H1 (cell line): ENCODE measurements around the gene SMARCC2. TPM values are rescaled to one million over a fixed set of nuclear protein-coding genes. Genes with fewer than 3 reads are reported as not detected.
A peak's percentile ranks its signal among the peaks of the same experiment; 100 is the strongest.

Source experiments
- CTCF ChIA-PET: fragments of 300-600 bp; sonication (Branson Sonifier 250); formaldehyde crosslinking; loops from one replicate; lab custom pipeline; 2021; ENCODE audit not compliant: partially characterized antibody; lab: Charles Lee
- POLR2A ChIA-PET: fragments of 300-600 bp; sonication (Branson Sonifier 250); formaldehyde crosslinking; loops from one replicate; lab custom pipeline; 2021; ENCODE audit warnings: inconsistent platforms; ENCODE audit not compliant: partially characterized antibody; lab: Charles Lee
- DNase-seq, 2 experiments: peaks; one replicate each; pipeline versions ENCODE4 v3.0.0 to v3.0.0-alpha.2; 2010 to 2022; ENCODE audit warnings: low spot score in 2 of 2, low read depth in 1 of 2, mixed read lengths in 1 of 2
- FAIRE-seq: peaks from 2 replicates; lab custom pipeline; 2011; peaks lifted over from hg19 to GRCh38; lab: Jason Lieb, UNC
- H2AFZ ChIP-seq: 2 replicates; pipeline ENCODE4 v1.8.1; 2012; ENCODE audit warnings: low read length, inconsistent platforms
- H2AK5ac ChIP-seq: 2 replicates; pipeline ENCODE4 v1.6.1; 2013; ENCODE audit warnings: low read depth, low read length
- H2BK120ac ChIP-seq: replicated peaks from 2 replicates; pipeline ENCODE3; 2013; ENCODE audit warnings: low read depth, low read length, inconsistent platforms
- H2BK12ac ChIP-seq: 2 replicates; pipeline ENCODE4 v1.6.1; 2013; ENCODE audit warnings: low read depth, low read length
- H2BK15ac ChIP-seq: 2 replicates; pipeline ENCODE4 v1.6.1; 2013; ENCODE audit warnings: low read length
- H2BK20ac ChIP-seq: 2 replicates; pipeline ENCODE4 v1.6.1; 2013; ENCODE audit warnings: low read length
- H2BK5ac ChIP-seq: 2 replicates; pipeline ENCODE4 v1.6.1; 2013; ENCODE audit warnings: low read depth, low read length
- H3K14ac ChIP-seq: 2 replicates; pipeline ENCODE4 v1.6.1; 2013; ENCODE audit warnings: inconsistent platforms; ENCODE audit not compliant: insufficient read length
- H3K18ac ChIP-seq: 2 replicates; pipeline ENCODE4 v1.6.1; 2013; ENCODE audit warnings: low read length; ENCODE audit errors: extremely low read depth
- H3K23ac ChIP-seq: 2 replicates; pipeline ENCODE4 v1.6.1; 2013; ENCODE audit warnings: inconsistent platforms; ENCODE audit not compliant: insufficient read length
- H3K23me2 ChIP-seq: 2 replicates; pipeline ENCODE4 v1.6.1; 2013; ENCODE audit warnings: low read depth, low read length
- H3K27ac ChIP-seq: 2 replicates; pipeline ENCODE4 v1.6.1; 2011; ENCODE audit warnings: low read depth, low read length, inconsistent platforms
- H3K27me3 ChIP-seq, 4 experiments: replicated peaks in 1 of 4; 1 replicate in 1 of 4; 2 replicates in 3 of 4; pipeline versions ENCODE4 v1.6.1 to v1.8.1; 2011 to 2013; ENCODE audit warnings: low read length in 3 of 4, mild to moderate bottlenecking in 3 of 4, inconsistent platforms in 2 of 4, mixed read lengths in 2 of 4, moderate library complexity in 1 of 4; ENCODE audit not compliant: control insufficient read depth in 3 of 4, insufficient read depth in 3 of 4; ENCODE audit errors: extremely low read depth in 1 of 4
- H3K36me3 ChIP-seq, 4 experiments: 2 replicates each; pipeline versions ENCODE4 v1.6.1 to v1.8.1; 2011 to 2013; ENCODE audit warnings: mild to moderate bottlenecking in 4 of 4, low read length in 3 of 4, moderate library complexity in 2 of 4, control low read depth in 1 of 4, inconsistent platforms in 1 of 4; ENCODE audit not compliant: insufficient read depth in 4 of 4, control insufficient read depth in 2 of 4
- H3K4ac ChIP-seq: replicated peaks from 2 replicates; pipeline ENCODE3; 2013; ENCODE audit warnings: low read length, low read depth, mixed read lengths, inconsistent platforms; ENCODE audit not compliant: insufficient read length
- H3K4me1 ChIP-seq, 4 experiments: replicated peaks in 1 of 4; 1 replicate in 1 of 4; 2 replicates in 3 of 4; pipeline versions ENCODE4 v1.6.1 to v1.8.1; 2011 to 2013; ENCODE audit warnings: low read length in 3 of 4, inconsistent platforms in 2 of 4, mixed read lengths in 1 of 4; ENCODE audit not compliant: insufficient read depth in 4 of 4, control insufficient read depth in 3 of 4
- H3K4me2 ChIP-seq, 2 experiments: 2 replicates each; pipeline versions ENCODE4 v1.6.1 to v1.8.1; 2011 to 2013; ENCODE audit warnings: low read depth in 2 of 2, low read length in 2 of 2, control low read depth in 1 of 2, inconsistent platforms in 1 of 2, mild to moderate bottlenecking in 1 of 2; ENCODE audit not compliant: insufficient read depth in 1 of 2
- H3K4me3 ChIP-seq, 4 experiments: fragments of 200-600, 300-600 bp in 1 of 4; sonication (generic), shearing (Covaris generic), sonication (Bioruptor Twin) in 1 of 4; 2 replicates each; pipeline versions ENCODE4 v1.5.1 to v1.8.1; 2011 to 2016; ENCODE audit warnings: low read length in 4 of 4, low read depth in 3 of 4, control low read depth in 2 of 4, inconsistent platforms in 2 of 4, mild to moderate bottlenecking in 2 of 4, mixed read lengths in 1 of 4, moderate library complexity in 1 of 4; ENCODE audit not compliant: insufficient read depth in 2 of 4; ENCODE audit errors: extremely low read depth in 1 of 4
- H3K56ac ChIP-seq: replicated peaks from 2 replicates; pipeline ENCODE3; 2013; ENCODE audit warnings: low read depth, mild to moderate bottlenecking, mixed read lengths, low read length, inconsistent platforms; ENCODE audit not compliant: insufficient read length
- H3K79me1 ChIP-seq: 2 replicates; pipeline ENCODE4 v1.6.1; 2013; ENCODE audit warnings: low read depth, low read length, control low read depth
- H3K79me2 ChIP-seq, 2 experiments: 2 replicates each; pipeline versions ENCODE4 v1.6.1 to v1.8.1; 2012 to 2013; ENCODE audit warnings: low read length in 2 of 2, mild to moderate bottlenecking in 2 of 2, inconsistent platforms in 1 of 2; ENCODE audit not compliant: insufficient read depth in 2 of 2, control insufficient read depth in 1 of 2
- H3K9ac ChIP-seq, 4 experiments: replicated peaks in 1 of 4; 1 replicate in 1 of 4; 2 replicates in 3 of 4; pipeline versions ENCODE4 v1.6.1 to v1.8.1; 2011 to 2013; ENCODE audit warnings: low read depth in 3 of 4, low read length in 3 of 4, control low read depth in 2 of 4, mild to moderate bottlenecking in 2 of 4, moderate library complexity in 2 of 4, inconsistent platforms in 1 of 4; ENCODE audit errors: extremely low read depth in 1 of 4
- H3K9me3 ChIP-seq, 2 experiments: 2 replicates each; pipeline versions ENCODE4 v1.6.1 to v1.8.1; 2012 to 2013; ENCODE audit warnings: mild to moderate bottlenecking in 2 of 2, moderate library complexity in 2 of 2, control low read depth in 1 of 2, inconsistent platforms in 1 of 2, low read depth in 1 of 2, low read length in 1 of 2, mixed read lengths in 1 of 2; ENCODE audit not compliant: insufficient read depth in 2 of 2
- H4K20me1 ChIP-seq, 2 experiments: replicated peaks in 1 of 2; 2 replicates each; pipeline versions ENCODE3 to v1.8.1; 2011 to 2013; ENCODE audit warnings: inconsistent platforms in 2 of 2, low read length in 2 of 2, mild to moderate bottlenecking in 1 of 2; ENCODE audit not compliant: insufficient read depth in 2 of 2, control insufficient read depth in 1 of 2
- H4K5ac ChIP-seq: 2 replicates; pipeline ENCODE4 v1.6.1; 2013; ENCODE audit warnings: low read length, low read depth, mixed read lengths, inconsistent platforms; ENCODE audit not compliant: insufficient read length
- H4K8ac ChIP-seq: 2 replicates; pipeline ENCODE4 v1.8.0; 2013; ENCODE audit warnings: mild to moderate bottlenecking, moderate library complexity, low read length, inconsistent platforms; ENCODE audit not compliant: insufficient read depth; ENCODE audit errors: extremely low read depth
- H4K91ac ChIP-seq: replicated peaks from 2 replicates; pipeline ENCODE3; 2013; ENCODE audit warnings: low read length, mixed read lengths, inconsistent platforms; ENCODE audit not compliant: insufficient read length
- ASH2L ChIP-seq: fragments of 200-600, 300-600 bp; sonication (generic); IDR thresholded peaks from one replicate; pipeline ENCODE4 v1.7.1; 2017; ENCODE audit warnings: low read length
- RNF2 ChIP-seq: fragments of 200-900, 300-1000 bp; sonication (generic); IDR thresholded peaks from 2 replicates; pipeline ENCODE4 v1.7.1; 2016; ENCODE audit warnings: borderline replicate concordance, low read depth, mild to moderate bottlenecking, antibody characterized with exemption, low read length; ENCODE audit not compliant: poor library complexity, severe bottlenecking; ENCODE audit errors: missing control alignments
- SIN3A ChIP-seq, 2 experiments: IDR thresholded peaks in 1 of 2; conservative IDR thresholded peaks in 1 of 2; 2 replicates each; pipeline ENCODE4 v1.6.1; 2011 to 2012; ENCODE audit warnings: low read length in 2 of 2, improper control_type of control experiment in 1 of 2, low read depth in 1 of 2, mild to moderate bottlenecking in 1 of 2
- TAF1 ChIP-seq: IDR thresholded peaks from 2 replicates; pipeline ENCODE4 v1.6.1; 2011; ENCODE audit warnings: mild to moderate bottlenecking, low read depth, low read length
- WGBS, 2 experiments: shearing (Covaris generic) in 1 of 2; methylation state at CpG; one replicate each; pipeline versions ENCODE4 v1.1.6 to v1.1.7; 2013 to 2015; ENCODE audit warnings: low lambda C conversion rate in 2 of 2, mixed read lengths in 2 of 2, inconsistent platforms in 1 of 2, low coverage in 1 of 2, missing lambda C conversion rate in 1 of 2; ENCODE audit not compliant: insufficient replicate concordance in 2 of 2, insufficient coverage in 1 of 2, insufficient read length in 1 of 2; ENCODE audit errors: extremely low coverage in 1 of 2, missing lambda C conversion rate in 1 of 2; 5-methylcytosine and 5-hydroxymethylcytosine counted together
- polyA plus RNA-seq, 7 experiments: library from polyadenylated mRNA; depleted of rRNA in 3 of 7; stranded (reverse) in 5 of 7; unstranded in 2 of 7; fragments of >200 nt in 5 of 7; fragments of 200-250 nt in 2 of 7; gene quantifications; 1 replicate in 5 of 7; 2 replicates in 1 of 7; 4 replicates in 1 of 7; pipeline versions ENCODE4 v1.2.1 to v1.2.3, GENCODE V29; 2011 to 2013; ENCODE audit warnings: missing spikeins in 2 of 7, mixed read lengths in 2 of 7
- total RNA-seq: library from RNA; stranded (reverse); fragmentation: NEBNext Ultra II Directional; extraction: Animal tissue kit (Norgen Biotek cat#: 25700); gene quantifications from 2 replicates; pipeline ENCODE4 v1.2.1, GENCODE V29; 2021

Gene SMARCC2
- total and polyA plus RNA-seq, 2 of the 8 experiments (the other 6 are each of a cell fraction or from before 2014, with no cell fraction given), result 33.9 to 78.5 TPM

DNA sequence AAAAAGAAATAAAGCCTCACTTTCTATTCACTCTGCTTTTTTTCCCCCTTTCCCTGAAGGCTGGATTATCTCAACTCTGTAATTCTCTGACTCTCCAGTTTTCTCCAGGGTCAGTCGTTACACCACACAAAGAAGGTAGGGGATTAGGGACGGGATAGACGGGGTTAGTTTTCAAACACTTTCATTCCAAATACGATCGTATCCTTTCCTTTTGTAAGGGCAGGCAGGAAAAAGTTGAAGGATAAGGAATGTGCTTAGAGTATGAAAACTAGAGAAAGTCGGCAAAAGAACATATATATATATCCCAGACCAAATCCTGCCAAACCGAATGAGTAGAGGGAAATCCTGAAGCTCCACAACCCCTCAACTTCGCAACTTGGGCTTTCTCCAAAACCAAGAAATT is 61.8 kb downstream of the SMARCC2 start:
- Histone ChIP-seq H3K4ac (no peak overlapping the region), H2BK20ac (no peak overlapping the region), H4K8ac (no peak overlapping the region), H3K79me2 (peaks cover 0 to 10% of the 10 kb centered on the region in 2 experiments; a peak in 1 of 4 replicates), H3K4me2 (peak overlapping the region; percentile 70 to 98), H4K20me1 (peaks cover 0 to 2% of the 10 kb centered on the region in 2 experiments), H3K36me3 (peaks cover 11 to 22% (median 18%) of the 10 kb centered on the region in 4 experiments), H3K4me1 (peaks cover 0 to 13% (median 5%) of the 10 kb centered on the region in 4 experiments; a peak in 5 of 7 replicates), H3K9ac (peak overlapping the region in 3 of 4 experiments; percentile 42 to 79 (median 64); a peak in 5 of 7 replicates), H2AFZ (no peak overlapping the region), H3K18ac (no peak overlapping the region), H2BK120ac (no peak overlapping the region), H2BK5ac (no peak overlapping the region), H2BK15ac (no peak overlapping the region), H2BK12ac (no peak overlapping the region), H3K79me1 (no peaks in the 10 kb centered on the region), H4K5ac (no peak overlapping the region), H2AK5ac (no peak overlapping the region), H3K27ac (peak overlapping the region; percentile 70), H3K23me2 (peaks cover 12% of the 10 kb centered on the region), H3K27me3 (no peaks in the 10 kb centered on the region), H3K23ac (no peak overlapping the region), H3K9me3 (no peaks in the 10 kb centered on the region; a peak in 1 of 4 replicates), H3K14ac (no peak overlapping the region), H4K91ac (no peak overlapping the region), H3K4me3 (peak overlapping the region; percentile 26 to 59 (median 34)), H3K56ac (no peak overlapping the region)
- no peak for DNase-seq
- CTCF ChIA-PET, result interaction anchor here (0.6 to 5.4 kb wide), 14 partner anchors 8 to 133 kb away, joined by 3 to 46 read pairs (median 6); partner anchors contain the start of genes RNF41, SMARCC2 and ZC3H10
- 7% methylated on average over 8 of the region's 8 CpGs; no CpG with 5 or more reads in 1 of the 2 experiments for WGBS, 2 experiments
- no peak for FAIRE-seq
- TF ChIP-seq ASH2L, result peak; percentile 29
- no peak for TF ChIP-seq RNF2
- TF ChIP-seq SIN3A (conservative IDR thresholded peaks at IDR 0.05 in 1 of 2, IDR thresholded peaks at IDR 0.05 in 1 of 2; ENCODE audit: low read depth in 1 of 2, low read length in 2 of 2), result 0 out of 4 replicates have a peak, but pooled peaks of 1 of the 2 experiments have one; percentile 51
- peak; percentile 60; the same call in 1 of the 2 replicates for TF ChIP-seq TAF1
- POLR2A ChIA-PET, result interaction anchor here (0.6 to 5.3 kb wide), 15 partner anchors 9 to 139 kb away, joined by 3 to 161 read pairs (median 5); partner anchors contain the start of genes COQ10A, ERBB3, MYL6B and PA2G4
